Coronary artery (tissue), 2 donors: ENCODE measurements around the gene TNRC6A.
"Not testable (repeated sequence)": the region's sequence is repeated elsewhere in the genome, so short reads cannot be mapped to it uniquely, and the experiment has no call there.

Source experiments
- DNase-seq: peaks from one replicate; pipeline ENCODE4 v3.0.0-alpha.2; 2017; ENCODE audit warnings: low spot score
- H3K27ac ChIP-seq, 2 donors: fragments of 200-600 bp; sonication (generic); one replicate each; pipeline ENCODE4 v1.5.1; 2016 to 2019
- H3K4me3 ChIP-seq: fragments of 200-600 bp; sonication (generic); 2 replicates; pipeline ENCODE4 v1.5.1; 2016; ENCODE audit warnings: mild to moderate bottlenecking, moderate library complexity
- CTCF ChIP-seq: fragments of 200-600 bp; sonication (generic); IDR thresholded peaks from one replicate; pipeline ENCODE4 v1.5.1; 2019; ENCODE audit warnings: antibody characterized with exemption

The TNRC6A gene

GRCh38 chr16:24734382-24734781 is 4.9 kb downstream of the TNRC6A start:
- DNase-seq = no peak
- no peak for TF ChIP-seq CTCF
- H3K27ac ChIP-seq = peak overlapping the region in 1 of 2 donors; percentile 49
- H3K4me3 ChIP-seq = no peak overlapping the region

GRCh38 chr16:24736758-24737157 is 7.3 kb downstream of the TNRC6A start:
- Histone ChIP-seq H3K27ac (peak overlapping the region; percentile 67 to 83), H3K4me3 (no peak overlapping the region)
- DNase-seq = no peak
- no peak for TF ChIP-seq CTCF

GRCh38 chr16:24737391-24737871 is 8.0 kb downstream of the TNRC6A start:
- DNase-seq = no peak
- H3K4me3 ChIP-seq = peak overlapping the region; percentile 59
- H3K27ac ChIP-seq = peak overlapping the region; percentile 67 to 83
- TF ChIP-seq CTCF = no peak

GRCh38 chr16:24737916-24738594 is 8.6 kb downstream of the TNRC6A start:
- H3K27ac ChIP-seq = peak overlapping the region; percentile 67 to 83
- DNase-seq = no peak
- H3K4me3 ChIP-seq = peak overlapping the region; percentile 59
- TF ChIP-seq CTCF = no peak

- TF ChIP-seq CTCF = no peak
- DNase-seq = no peak
- Histone ChIP-seq H3K4me3 (no peak overlapping the region), H3K27ac (peak overlapping the region in 1 of 2 donors; percentile 83)
Measured at GRCh38 chr16:24738895-24739294, 9.4 kb downstream of the TNRC6A start.

- no peak for TF ChIP-seq CTCF
- no peak overlapping the region for H3K27ac ChIP-seq
- H3K4me3 ChIP-seq = no peak overlapping the region
- DNase-seq = no peak
Measured at GRCh38 chr16:24741862-24742261, 12.4 kb downstream of the TNRC6A start.

GRCh38 chr16:24742610-24743009 is 13.2 kb downstream of the TNRC6A start:
- DNase-seq, H3K4me3 ChIP-seq, H3K27ac ChIP-seq: not testable (repeated sequence)
